ENCODE results near the gene GPX8.
A peak's percentile ranks its signal among the peaks of the same experiment; 100 is the strongest.

The GPX8 gene, protein sequence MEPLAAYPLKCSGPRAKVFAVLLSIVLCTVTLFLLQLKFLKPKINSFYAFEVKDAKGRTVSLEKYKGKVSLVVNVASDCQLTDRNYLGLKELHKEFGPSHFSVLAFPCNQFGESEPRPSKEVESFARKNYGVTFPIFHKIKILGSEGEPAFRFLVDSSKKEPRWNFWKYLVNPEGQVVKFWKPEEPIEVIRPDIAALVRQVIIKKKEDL

DNA sequence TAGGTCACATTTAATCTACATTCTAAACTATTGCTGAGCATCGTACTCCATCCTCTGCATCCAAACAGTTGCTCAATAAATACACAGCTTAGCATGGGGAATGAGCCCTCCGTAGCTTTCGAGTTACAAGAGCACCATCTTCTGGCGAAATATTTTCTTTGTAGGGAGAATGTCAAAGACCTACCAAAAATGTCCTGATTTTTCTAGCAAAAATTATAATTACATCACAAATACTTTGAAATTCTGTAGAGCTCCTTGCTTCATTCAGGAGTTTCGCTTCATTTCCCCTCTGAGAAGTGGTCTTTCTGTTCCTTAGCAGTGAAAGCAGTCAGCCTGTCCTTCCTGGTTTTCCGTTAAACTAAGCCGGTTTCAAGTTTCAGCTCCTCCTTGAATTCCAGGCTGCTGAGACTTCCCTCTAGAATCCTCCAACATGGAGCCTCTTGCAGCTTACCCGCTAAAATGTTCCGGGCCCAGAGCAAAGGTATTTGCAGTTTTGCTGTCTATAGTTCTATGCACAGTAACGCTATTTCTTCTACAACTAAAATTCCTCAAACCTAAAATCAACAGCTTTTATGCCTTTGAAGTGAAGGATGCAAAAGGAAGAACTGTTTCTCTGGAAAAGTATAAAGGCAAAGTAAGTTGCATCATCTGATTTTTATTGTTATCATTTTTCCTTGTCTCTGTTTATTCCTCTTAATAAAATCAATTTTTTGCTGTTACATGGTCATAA, at the start of gene GPX8:
TSS of gene GPX8 (plus strand) at position 409 of the 730 bp plus-strand sequence. CDS start at position 431, 22 bp downstream.
- peak; percentile 96 for DNase-seq

DNA sequence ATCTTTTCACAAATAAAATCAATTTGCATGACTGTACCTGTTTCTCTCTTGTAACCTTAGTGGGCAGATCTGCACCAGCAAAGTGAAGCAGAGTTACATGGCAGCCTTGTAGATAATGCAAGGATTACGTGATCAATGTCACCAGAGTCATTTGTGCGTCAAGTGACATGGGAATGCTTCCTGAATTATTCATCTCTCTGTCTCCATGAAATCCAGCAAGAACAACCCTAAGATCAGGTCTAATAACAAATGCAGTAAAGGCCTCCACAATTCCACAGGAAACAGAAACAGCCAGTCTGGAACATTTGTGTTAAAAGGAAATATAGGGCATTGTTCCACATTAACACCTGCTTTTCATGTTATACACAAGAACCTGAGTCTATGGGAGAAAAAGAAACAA, 49.8 kb upstream of the GPX8 start:
- no peak for DNase-seq

DNA sequence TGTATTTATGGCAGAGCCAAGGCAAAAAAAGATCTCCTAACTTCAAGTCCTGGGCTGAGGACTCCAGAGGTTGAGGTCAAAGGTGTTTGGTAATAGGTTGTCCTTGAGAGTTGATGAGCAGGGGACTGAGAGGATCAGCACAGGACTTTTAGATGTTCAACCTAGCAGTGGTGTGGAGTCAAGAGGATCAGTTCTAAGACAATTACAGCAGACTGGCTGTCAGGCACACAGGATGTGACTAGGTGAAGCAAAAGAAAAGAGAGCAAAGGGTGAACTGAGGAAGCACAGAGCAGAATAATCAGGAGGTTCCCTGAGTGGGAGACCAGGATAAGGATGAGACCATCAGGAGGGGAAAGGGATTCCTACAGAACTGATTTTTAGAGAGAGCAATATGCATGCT, 46.6 kb upstream of the GPX8 start:
- no peak for DNase-seq

DNA sequence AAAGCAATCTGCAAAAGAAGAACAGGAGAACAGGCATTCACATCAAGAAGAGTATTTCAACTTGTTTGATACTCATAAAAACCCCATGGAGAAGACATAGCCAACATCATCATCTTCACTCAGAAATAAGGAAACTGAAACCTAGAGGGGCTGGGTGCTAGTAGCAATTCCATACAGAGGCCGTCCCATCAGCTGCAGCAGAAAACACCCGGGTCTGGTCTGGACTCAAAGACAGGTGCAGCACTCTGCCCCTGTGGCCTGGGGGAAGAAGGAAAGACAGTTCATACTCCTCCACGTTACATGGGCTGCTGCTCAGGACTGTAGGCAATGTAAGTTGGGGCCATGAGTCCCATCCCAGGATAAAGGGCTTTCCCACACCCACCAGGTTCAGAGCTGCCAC, 45.9 kb upstream of the GPX8 start:
- DNase-seq = no peak

DNA sequence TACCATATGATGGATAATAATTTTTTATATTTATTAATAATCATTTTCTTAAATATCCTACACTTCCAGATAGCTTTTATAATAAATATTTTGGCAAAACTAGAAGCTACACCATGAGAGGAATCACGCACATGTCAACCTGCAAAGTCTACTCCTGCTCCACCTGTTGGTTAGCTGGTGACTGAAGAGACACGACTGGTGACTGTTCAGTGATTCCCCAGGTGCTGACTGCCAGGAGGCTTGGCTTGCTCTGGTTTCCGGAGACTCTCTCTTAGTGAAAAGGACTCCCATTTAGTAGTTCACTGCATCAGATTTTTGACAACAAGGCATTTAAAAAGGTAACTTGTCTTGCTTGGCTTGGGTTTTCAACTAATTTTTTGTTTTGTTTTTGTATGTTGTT, 36.6 kb upstream of the GPX8 start:
- DNase-seq = no peak

DNA sequence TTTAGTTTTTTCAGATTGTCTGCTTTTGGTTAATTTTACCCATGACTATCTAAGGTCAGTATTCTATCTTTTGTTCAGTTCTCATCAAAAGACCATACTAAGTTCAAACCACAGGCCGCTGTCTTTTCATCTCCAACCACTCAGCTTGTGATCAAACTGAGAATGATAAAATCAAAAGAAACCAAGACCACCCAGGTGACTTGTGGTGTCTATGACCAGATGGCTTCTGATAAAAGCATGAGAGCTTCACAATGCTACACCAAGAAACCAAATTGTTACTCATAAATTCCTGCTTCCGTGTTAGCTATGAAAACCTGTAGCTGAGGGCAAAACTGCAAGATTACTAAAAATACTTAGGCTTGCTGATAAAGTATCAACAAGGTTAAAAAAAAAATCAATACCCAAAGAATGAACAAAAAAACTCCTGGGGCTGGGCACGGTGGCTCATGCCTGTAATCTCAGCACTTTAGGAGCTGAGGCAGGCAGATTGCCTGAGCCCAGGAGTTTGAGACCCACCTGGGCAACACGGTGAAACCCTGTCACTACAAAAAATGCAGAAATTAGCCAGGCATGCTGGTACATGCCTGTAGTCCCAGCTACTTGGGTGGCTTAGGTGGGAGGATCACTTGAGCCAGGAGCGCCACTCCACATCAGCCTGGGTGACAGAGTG, 25.8 kb upstream of the GPX8 start:
- peak; percentile 71 for DNase-seq

DNA sequence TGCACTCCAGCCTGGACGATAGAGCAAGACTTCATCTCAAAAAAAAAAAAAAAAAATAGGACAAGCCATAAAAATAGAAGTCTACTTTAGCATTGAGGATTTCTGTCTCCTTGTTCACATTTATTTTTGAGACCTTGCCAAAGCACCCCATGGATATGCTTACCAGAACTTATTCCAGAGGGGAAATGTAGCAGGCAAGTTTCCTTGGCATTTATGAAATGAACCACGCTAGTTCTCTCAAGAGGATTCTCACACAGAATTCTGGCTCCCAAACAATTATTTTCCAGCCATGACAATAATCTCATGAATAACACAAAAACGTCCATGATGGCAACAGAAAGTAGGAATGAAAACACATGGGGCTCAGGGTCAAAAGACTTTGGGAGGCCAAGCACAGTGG, 23.4 kb upstream of the GPX8 start:
- DNase-seq = no peak

DNA sequence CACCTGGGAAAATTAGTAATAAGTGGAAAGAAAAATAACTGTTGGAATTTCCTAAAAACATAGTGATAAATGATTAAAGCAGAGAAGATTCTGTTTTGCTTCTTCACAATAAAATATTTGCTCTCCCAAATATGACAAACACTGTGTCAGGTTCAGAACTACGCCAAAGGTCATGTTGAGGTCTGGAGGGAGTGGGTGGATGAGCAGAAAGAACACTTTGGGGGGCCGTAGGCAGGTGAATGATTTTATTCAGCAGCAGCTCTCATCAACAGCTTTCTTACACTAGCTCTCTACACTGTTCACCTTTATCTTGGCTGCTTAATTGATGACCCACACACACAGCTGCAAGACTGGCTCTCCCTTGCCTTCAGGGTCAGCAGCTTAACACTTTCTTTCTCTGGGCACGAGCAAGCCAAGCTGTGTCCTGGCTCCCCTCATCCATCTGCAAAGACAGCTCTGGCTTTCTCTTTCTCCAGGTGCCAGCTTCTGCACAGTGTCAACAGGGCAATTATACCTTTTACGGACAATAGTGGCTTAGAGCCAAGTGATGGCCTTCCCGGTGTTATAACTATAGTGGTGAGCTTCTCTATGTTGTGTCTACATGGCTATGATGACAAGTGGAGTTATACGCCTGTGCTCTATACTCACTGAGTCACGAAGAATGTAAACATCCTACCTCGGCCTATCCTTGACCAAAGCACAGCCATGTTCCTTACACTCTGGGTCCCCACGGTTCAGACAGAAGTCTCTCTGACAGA, 18.9 kb upstream of the GPX8 start:
- no peak for DNase-seq

DNA sequence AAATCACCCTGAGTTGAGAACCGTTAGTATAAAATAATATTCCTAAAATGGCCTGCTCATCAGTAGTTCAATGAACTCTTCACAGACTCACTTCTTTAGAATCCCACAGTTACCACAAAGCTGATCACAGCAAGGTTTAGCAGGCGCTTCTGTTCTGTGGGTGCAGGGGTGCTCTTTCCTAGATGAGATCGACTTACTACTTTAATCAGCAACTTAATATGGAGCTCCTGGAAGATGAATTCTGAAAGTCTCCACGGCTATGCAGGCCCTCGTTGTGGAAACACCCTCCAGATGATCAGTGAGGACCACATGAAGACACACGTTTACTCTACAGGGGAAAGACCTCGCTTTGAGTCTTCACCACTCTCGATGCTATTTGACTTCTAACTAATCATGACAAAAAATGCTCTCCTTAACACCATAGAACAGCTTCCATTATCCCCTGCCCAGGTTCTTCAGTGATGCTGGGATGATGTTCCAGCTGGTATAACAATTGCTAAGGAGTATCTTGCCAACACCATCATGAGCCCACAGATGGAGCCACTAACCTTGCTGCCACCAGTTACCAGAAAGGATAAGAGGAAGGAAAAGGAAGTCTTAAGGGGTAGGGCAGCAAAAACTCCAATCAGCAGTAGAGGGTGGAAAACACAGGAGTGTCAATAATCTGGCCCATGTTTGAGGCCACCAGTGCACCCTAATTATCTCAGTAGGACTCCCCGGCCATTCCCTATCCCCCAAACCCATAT, 17.9 kb upstream of the GPX8 start:
- no peak for DNase-seq

DNA sequence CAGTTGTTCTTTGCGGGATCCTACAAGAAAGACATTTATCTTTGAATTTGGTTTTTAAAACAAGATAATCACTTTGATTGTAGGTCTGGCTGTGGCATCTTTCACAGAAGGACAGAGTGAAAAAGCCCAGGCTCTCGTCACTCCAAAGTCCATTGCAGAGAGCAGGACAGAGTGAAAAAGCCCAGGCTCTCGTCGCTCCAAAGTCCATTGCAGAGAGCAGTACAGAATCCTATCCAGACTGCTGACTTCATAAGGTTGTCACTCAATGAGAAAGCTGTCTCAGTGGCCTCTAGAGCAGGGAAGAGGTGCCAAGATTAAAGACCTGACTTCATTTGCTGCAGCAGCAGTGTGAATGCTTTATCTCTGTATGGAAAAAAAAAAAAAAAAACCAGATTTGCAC, 16.3 kb upstream of the GPX8 start:
- DNase-seq = no peak

DNA sequence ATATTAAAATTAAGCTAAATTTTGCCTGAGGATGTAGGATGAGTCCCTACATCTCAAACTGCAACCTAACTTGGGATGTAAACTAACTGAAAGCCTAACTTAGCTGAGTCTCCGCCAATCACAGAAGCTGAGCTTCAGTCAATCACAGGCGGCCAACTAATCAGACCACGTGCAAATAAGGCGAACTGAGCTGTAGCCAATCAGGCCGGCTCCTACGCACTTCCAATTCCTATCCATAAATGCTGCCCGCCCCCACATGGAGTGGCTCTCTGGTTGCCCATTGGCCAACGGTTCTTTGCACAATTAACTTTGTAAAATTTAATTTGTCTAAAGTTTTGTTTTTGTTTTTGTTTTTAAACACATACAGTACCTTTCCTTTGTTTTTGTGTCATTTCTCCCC, 13.9 kb upstream of the GPX8 start:
- no peak for DNase-seq

DNA sequence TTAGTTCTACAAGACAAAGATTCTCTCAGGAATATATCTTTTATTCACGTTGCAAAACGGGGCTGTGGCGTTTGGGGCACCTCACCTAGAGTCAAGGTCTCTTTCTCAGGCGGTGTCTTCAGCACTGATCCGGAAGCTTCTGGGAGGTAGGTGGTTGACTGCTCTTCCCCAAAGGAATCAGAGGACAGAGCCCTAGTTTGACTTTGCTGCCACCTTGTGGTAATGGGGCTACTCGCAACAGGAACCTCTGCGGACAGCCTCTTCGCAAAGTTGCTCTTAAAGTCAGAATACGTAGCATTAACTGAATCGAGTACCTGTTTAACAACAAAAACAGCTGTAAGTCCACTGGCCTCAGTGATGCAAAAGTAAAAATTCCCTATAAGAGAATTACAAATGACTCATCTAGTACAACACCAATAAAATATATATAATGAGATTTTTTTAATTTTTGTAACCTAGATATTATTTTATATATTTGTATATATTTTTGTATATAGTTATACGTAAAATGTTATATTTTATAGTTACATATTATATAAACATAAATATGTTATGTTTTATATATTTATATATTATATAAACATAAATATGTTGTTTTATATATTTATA, 13.3 kb upstream of the GPX8 start:
- DNase-seq = peak; percentile 96

DNA sequence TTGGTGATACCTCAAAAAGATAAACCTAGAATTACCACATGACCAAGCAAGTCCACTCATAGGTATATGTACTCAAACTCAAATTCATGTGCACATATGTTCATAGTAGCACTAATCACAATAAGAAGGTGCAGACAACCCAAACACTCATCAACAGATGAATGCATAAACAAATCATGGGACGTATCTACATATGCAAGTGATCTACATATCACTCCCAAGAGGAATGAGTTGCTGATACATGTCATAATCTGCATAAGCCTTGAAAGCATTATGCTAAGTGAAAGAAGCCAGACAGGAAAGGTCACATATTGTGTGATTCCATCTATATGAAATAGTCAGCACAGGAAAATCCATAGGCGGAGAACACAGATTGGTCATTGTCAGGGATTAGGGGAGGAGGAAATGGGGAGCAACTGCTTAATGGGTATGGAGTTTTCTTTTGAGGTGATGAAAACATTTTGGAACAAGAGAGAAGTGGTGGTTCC, 10.6 kb upstream of the GPX8 start:
- DNase-seq = no peak

DNA sequence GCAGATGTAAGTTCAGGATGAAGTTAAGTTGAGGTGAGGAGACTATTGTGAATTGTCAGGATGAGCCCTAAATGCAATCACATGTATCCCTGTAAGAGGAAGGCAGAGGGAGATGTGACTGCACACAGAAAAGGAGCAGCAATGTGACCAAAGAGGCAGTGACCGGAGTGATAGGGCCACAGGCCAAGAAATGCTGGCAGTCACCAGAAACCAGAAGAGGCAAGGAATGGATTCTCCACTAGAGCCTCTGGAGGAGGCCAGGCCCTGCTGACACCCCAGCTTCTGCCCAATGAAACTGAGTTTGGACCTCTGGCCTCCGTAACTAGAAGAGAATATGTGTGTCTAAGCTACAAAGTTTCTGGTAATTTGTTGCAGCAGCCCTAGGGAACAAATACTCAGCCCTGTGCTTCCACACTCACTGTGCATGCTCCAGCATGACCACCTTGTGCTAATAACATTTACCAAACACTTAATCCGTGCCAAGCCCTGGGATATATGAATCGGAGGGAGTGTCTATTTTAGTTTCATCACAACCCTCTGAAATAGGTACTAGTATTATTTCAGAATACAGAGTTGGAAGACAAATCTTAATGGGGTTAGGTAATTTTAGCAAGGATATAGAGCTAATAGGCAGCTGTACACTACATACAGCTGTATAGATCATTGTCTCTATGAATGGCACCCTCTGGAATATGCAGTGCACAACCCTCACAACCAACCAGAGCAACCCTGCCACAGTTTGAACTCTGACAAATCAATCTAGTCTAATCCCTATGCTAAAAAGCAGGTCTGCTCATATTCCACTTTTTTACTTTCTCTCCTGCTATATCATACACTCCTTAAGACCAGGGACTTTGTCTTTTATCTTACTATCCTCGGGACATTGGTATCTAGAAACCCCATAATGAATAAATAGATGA, 7.8 kb upstream of the GPX8 start:
- DNase-seq = no peak

DNA sequence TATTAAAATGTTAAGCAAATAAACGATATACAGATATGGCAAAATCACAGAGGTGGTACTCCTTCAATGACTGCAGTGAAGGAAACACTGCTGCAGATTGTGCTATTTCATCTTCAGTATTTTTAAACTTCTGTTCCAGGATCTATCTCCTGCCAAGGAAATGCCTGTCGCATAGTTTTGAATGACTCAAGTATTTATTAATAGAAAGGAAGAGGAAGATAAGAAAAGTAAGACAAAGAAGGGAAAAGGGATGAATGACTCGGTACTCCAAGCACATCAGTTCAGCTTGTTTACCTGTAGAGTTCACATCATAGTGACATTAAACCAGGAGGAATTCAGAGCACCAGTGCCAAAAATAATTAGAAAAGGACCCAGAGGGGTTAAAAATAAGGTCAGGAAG, 5.1 kb upstream of the GPX8 start:
- DNase-seq = no peak

DNA sequence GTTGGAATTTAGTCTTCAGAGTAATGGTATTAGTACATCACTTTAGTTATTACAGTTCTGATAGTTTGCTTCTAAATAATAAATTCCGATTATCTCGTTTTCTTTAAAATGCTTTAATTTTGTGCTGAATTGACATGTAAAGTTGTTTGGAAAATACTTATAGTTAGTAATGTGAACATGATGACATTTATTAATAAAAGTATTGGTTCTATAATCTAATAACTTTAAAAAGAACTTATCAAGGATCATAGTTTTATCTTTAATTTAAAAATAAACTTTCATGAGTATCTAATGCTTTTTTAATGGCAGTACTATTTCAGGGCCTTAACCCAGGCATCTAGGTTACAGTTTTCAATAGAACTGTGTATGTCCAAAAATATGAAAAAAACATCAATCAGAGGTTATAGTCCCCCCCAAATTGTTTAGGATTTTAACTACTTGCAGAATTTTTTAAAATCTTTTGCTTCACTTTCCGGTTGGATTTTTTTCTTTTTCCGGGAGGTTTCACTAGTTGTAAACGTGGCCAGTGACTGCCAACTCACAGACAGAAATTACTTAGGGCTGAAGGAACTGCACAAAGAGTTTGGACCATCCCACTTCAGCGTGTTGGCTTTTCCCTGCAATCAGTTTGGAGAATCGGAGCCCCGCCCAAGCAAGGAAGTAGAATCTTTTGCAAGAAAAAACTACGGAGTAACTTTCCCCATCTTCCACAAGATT, 680 bp downstream of the GPX8 start:
- DNase-seq = no peak

DNA sequence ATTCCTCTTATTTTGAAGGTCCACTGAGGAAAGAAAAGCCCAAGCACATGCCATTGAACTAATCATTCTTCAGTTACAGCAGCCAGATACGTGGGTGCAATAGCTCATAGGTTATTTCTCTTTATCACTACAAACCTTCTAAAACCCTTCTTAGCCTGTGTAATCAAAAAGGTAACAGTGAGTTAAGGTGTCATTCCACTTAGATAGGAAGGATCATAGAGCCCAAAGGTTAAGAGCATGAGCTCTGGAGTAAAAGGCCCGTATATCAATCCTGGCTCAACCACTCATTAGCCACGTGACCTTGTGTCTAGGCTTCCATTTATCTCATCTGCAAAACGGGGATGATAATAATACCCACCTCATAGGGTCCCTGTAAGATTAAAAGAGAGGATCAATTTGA, 2.7 kb downstream of the GPX8 start:
- no peak for DNase-seq

DNA sequence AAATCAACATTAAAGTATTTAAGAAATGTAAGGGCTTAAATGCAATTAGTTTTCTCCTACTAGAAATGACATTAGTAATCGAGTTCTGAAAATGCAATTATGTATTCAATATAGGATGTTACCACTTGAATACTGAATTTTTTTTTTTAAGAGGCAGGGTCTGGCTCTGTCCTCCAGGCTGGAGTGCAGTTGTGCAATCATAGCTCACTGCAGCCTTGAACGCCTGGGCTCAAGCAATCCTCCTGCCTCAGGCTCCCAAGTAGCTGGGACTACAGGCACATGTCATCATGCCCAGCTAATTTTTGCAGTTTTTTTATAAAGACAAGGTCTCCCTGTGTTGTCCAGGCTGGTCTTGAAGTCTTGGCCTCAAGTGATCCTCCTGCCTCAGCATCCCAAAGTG, 11.5 kb downstream of the GPX8 start:
- no peak for DNase-seq

DNA sequence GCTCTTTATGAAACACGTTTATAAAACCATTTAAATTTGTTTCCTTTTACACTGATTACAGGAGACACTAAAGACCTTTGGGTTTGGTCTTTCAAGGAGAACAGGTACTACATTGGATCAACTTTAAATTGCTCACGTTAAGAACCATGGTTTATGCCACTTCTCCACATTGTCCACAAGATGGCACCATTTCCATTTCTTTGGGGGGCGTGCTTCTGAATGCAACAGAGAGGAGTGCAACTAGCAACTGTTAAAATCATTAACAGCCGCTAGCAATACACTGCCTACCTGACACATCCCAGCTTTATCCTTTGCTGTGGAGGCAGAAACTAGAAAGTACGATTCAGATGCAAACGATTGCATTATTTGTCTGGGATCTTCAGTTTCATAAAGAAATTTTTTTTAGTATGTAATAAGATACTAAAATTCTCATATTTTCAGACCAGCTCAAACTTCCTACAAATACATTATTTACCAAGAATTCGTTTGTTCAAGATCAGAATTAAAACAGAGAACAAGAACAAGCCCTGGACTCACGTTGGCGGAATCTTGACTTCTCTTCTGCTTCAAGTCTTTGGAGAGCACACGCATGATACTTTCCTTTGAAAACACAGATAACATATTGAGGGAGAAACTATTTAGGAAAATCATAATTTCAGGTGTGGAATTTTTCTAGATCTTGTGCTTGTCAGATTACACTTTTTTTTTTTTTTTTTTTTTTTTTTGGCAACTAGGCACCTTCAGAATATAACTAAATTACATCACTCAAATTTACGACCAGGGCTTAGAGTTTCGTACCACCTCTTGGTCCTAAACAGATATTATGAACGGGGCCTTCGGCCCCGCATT, 12.3 kb downstream of the GPX8 start:
- DNase-seq = peak; percentile 93

All from NCI-H2171 treated with DMSO at 0.1 percent for 48 hours (cell line).